Raji (cell line): ENCODE results near the gene CD93.

Experiments
- POLR2A ChIP-seq: IDR thresholded peaks from 2 replicates; pipeline ENCODE4 v1.6.1; 2011; ENCODE audit warnings: low read depth, low read length, control low read depth; ENCODE audit not compliant: insufficient read depth

The CD93 gene

DNA sequence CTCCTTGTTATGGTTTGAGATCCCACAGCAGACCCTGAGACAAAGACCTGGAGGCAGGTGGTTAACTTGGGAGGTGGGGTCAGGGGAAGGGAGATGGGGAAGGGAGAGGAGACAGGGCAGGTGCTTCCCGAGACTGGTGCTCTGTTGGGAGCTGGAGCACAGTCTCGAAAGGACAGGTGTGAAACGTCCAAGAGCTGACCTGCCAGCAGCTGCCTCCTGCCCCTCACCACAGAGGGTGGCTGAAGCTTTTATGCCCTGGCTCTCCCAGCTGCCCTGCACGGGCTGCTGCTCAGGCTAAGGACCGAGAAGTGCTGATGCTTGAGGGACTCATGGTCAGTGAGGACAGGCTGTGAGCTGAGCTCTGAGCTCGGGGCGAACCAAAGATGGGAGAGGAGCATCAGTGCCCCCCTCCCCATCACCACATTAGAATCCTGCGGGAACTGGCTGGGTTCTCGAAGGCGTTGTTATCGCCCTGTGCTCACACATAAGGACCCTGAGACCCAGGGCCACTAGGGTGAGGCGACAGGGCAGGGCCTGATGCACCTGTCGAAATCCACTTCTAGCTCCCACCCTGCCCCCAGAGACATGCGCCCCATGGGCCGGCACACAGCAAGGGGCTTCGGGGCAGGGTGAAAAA lies 25.3 kb upstream of the CD93 start:
- TF ChIP-seq POLR2A: no peak

DNA sequence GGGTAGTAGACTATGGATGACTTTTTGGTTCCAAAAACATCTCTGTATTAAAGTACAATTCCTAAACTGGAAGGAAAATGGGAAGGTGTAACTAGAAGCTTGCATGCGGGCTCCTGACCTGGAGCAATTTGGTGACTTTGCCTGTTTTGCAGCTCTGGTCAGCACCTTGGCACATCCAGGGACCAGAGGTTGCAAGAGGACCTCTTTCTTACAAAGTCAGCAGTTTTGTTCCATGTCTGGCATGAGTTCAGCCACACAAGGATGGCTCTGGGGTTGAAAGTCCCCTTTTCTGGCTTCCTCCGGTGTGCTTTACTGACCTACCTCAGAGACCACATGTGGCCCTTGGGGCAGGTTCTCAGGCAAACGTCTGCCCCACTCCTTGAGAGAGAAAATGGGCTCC lies 22.7 kb upstream of the CD93 start:
- TF ChIP-seq POLR2A: no peak

GRCh38 chr20:23107466-23107865 lies 21.3 kb upstream of the CD93 start:
- TF ChIP-seq POLR2A: no peak

GRCh38 chr20:23106271-23106851 lies 20.2 kb upstream of the CD93 start:
- TF ChIP-seq POLR2A: no peak

- no peak for TF ChIP-seq POLR2A
These were observed 19.1 kb upstream of the CD93 start for GRCh38 chr20:23105193-23105592.

- TF ChIP-seq POLR2A: no peak
These were observed 17.3 kb upstream of the CD93 start for GRCh38 chr20:23103284-23104018.

GRCh38 chr20:23101696-23102406 lies 15.7 kb upstream of the CD93 start:
- TF ChIP-seq POLR2A: no peak

GRCh38 chr20:23100720-23101107 lies 14.6 kb upstream of the CD93 start:
- no peak for TF ChIP-seq POLR2A

DNA sequence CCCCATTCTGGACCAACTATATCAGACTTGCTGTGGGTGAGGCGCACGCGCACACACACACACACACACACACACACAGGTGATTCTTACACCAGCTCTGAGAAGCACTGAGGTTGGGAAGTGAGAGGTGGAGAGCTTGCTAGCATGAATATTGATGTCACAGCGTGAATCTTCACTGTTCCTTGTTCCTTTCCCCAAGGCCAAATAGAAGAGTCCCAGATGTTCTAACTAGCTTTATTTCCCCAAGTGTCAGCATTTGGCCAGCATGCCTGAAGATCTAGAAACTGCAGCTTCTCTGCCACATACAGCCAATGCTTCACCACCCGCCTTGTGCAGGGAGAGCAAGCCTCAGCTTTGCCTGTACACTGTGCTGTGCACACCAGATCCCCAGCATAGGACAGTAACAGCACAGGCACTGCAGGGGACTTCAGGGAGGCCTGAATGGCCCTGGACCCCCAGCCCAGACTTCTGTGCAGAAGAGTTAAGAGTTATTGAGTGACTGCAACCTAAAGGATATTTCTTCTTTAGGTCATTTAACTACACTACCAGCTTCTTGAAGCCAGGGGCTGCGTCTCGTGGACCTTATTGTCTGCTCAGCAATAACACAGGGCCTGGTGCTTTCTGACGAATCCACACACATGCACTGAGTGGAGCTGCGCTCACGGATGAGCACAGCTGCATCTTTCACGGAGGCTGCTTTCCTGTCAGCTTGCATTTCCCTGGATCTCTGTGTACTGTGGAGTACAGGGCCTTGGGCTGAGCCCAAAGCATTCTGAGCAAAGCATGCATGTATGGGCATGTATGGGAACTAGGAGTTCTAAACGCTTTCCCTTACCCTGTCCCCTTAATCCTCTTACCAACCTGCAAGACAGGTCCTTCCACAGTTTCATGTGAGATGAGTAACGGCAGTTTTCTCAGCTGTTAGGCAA lies 13.9 kb upstream of the CD93 start:
- TF ChIP-seq POLR2A: no peak

DNA sequence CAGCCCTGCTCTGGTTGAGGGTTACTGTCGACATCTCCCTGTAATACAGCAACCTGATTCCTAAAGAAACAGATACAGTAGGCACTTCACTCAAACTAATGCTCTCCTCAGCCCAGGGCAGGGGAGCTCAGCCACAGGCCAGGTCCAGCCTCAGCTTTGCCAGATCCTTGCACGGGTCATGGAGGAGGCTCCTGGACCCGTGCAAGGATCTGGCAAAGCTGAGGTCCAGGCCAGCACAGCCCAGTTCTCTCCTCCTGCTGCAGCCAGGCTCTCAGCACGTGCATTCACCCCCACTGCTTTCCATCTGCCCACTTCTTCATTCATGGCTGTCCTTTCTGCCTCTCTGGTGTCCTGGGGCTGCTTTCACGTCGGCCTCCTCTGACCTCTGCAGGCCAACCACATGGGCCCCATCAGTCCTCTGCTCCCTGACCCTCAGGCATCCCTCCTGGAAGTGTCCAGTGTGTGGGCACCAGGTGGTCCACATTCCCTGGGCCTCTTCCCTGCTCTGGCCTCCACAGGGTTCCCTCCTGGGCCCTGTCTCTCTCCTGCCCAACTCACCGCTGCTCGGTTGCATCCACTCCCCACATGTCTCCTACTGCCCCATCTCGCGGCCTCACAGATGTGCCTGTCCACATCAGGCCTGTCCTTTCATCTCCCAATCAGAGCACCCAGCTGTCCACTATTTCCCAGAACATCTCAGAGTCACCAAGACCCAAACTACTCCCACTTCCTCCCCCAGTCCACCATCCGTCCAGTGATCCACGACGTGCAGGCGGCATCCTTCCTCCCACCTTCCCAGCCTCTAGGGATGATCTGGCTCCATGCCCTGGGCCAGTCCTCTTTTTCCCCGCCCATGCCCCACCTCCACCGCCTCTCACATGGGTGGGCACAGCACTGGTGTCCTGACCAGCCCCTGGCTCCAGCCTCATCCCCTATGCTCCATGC lies 11.8 kb upstream of the CD93 start:
- TF ChIP-seq POLR2A: no peak

GRCh38 chr20:23096986-23097520 lies 10.9 kb upstream of the CD93 start:
- TF ChIP-seq POLR2A: no peak

DNA sequence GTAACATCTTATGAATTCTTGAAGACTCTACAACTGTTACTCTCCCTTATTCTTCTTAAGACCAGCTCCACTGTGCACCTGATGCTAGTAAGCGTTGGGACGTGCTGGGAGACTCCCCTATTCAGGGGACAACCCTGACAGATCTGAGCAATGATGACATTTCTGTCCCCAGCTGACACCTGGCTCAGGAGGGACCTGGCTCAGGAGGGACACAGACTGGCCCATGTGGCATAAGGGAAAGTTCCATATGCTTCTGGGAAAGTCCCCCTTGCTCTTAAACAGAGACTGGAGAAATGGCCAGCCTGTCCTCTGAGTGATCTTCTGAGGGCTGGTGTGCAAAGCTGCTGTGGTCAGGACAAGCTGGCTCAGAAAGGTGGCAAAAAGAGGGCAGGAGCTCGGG lies 10.0 kb upstream of the CD93 start:
- no peak for TF ChIP-seq POLR2A

GRCh38 chr20:23095499-23095898 lies 9.4 kb upstream of the CD93 start:
- no peak for TF ChIP-seq POLR2A
